Bronchial epithelial cell (primary cell): ENCODE measurements around the gene HOXD3. TPM values are rescaled to one million over a fixed set of nuclear protein-coding genes. Genes with fewer than 3 reads are reported as not detected.
A peak's percentile ranks its signal among the peaks of the same experiment; 100 is the strongest.

Experiments used
- DNase-seq: peaks from one replicate; pipeline ENCODE4 v3.0.0-alpha.2; 2010; ENCODE audit warnings: low read depth
- FAIRE-seq: peaks from 2 replicates; lab custom pipeline; 2011; peaks lifted over from hg19 to GRCh38; lab: Jason Lieb, UNC
- H3K27me3 ChIP-seq: 2 replicates; pipeline ENCODE4 v1.5.1; 2011; ENCODE audit warnings: low read length; ENCODE audit not compliant: control insufficient read depth, insufficient read depth
- H3K36me3 ChIP-seq: 2 replicates; pipeline ENCODE4 v1.5.1; 2011; ENCODE audit warnings: low read length; ENCODE audit not compliant: control insufficient read depth, insufficient read depth
- H3K4me3 ChIP-seq: 2 replicates; pipeline ENCODE4 v1.5.1; 2011; ENCODE audit warnings: mild to moderate bottlenecking, low read depth, low read length, control low read depth
- CTCF ChIP-seq: IDR thresholded peaks from 2 replicates; pipeline ENCODE4 v1.5.1; 2011; ENCODE audit warnings: mild to moderate bottlenecking, moderate library complexity, low read length, control low read depth, inconsistent platforms; ENCODE audit not compliant: insufficient read depth, severe bottlenecking
- total RNA-seq: library from RNA; depleted of rRNA; stranded (reverse); fragments of >200 nt; gene quantifications from 2 replicates; pipeline ENCODE4 v1.2.1, GENCODE V29; 2014

Gene HOXD3
- total RNA-seq, 1 donor from 2014 or later = not detected

GRCh38 chr2:176111309-176111663, 45.8 kb upstream of the HOXD3 start:
- no peak for FAIRE-seq
- H3K4me3 ChIP-seq = no peak overlapping the region
- H3K36me3 ChIP-seq = no peaks in the 10 kb centered on the region
- peaks cover 74% of the 10 kb centered on the region for H3K27me3 ChIP-seq
- TF ChIP-seq CTCF = peak; percentile 73
- DNase-seq = peak; percentile 26

GRCh38 chr2:176111846-176112374, 45.2 kb upstream of the HOXD3 start:
- no peak for TF ChIP-seq CTCF
- FAIRE-seq = no peak
- Histone ChIP-seq H3K4me3 (no peak overlapping the region), H3K27me3 (peaks cover 79% of the 10 kb centered on the region), H3K36me3 (no peaks in the 10 kb centered on the region)
- DNase-seq = no peak

GRCh38 chr2:176112375-176113302, 44.5 kb upstream of the HOXD3 start:
- DNase-seq = no peak
- Histone ChIP-seq H3K4me3 (no peak overlapping the region), H3K36me3 (no peaks in the 10 kb centered on the region), H3K27me3 (peaks cover 82% of the 10 kb centered on the region)
- TF ChIP-seq CTCF = no peak
- no peak for FAIRE-seq

- FAIRE-seq = no peak
- no peak overlapping the region for H3K4me3 ChIP-seq
- peaks cover 86% of the 10 kb centered on the region for H3K27me3 ChIP-seq
- TF ChIP-seq CTCF = no peak
- DNase-seq = no peak
- H3K36me3 ChIP-seq = no peaks in the 10 kb centered on the region
These were observed 42.8 kb upstream of the HOXD3 start for GRCh38 chr2:176114120-176114929.

GRCh38 chr2:176114930-176115625, 42.0 kb upstream of the HOXD3 start:
- DNase-seq (no peak), FAIRE-seq (no peak)
- H3K36me3 ChIP-seq = no peaks in the 10 kb centered on the region
- TF ChIP-seq CTCF = no peak
- H3K4me3 ChIP-seq = no peak overlapping the region
- peaks cover 83% of the 10 kb centered on the region for H3K27me3 ChIP-seq
